LNCaP clone FGC (cell line): ENCODE measurements around the gene ERCC6L2.

Source experiments
- DNase-seq: peaks from one replicate; pipeline ENCODE4 v3.0.0-alpha.2; 2011; ENCODE audit warnings: low read depth
- H3K4me3 ChIP-seq: 2 replicates; pipeline ENCODE4 v1.5.1; 2011; ENCODE audit warnings: mild to moderate bottlenecking, low read depth, low read length, control low read depth
- CTCF ChIP-seq: IDR thresholded peaks from 2 replicates; pipeline ENCODE4 v1.5.1; 2012; ENCODE audit warnings: mild to moderate bottlenecking; ENCODE audit not compliant: control insufficient read depth, insufficient read depth; ENCODE audit errors: extremely low read depth

The ERCC6L2 gene

GRCh38 chr9:95852059-95853032 lies 23.1 kb upstream of the ERCC6L2 start:
- no peak for DNase-seq
- no peak overlapping the region for H3K4me3 ChIP-seq
- no peak for TF ChIP-seq CTCF

GRCh38 chr9:95854386-95855020 lies 21.0 kb upstream of the ERCC6L2 start:
- DNase-seq = no peak
- no peak overlapping the region for H3K4me3 ChIP-seq
- TF ChIP-seq CTCF = no peak

- no peak for TF ChIP-seq CTCF
- H3K4me3 ChIP-seq = no peak overlapping the region
- no peak for DNase-seq
Measured at GRCh38 chr9:95855961-95856360, 19.5 kb upstream of the ERCC6L2 start.

- no peak overlapping the region for H3K4me3 ChIP-seq
- DNase-seq = no peak
- no peak for TF ChIP-seq CTCF
Measured at GRCh38 chr9:95857124-95857523, 18.4 kb upstream of the ERCC6L2 start.

- no peak for DNase-seq
- H3K4me3 ChIP-seq = no peak overlapping the region
- no peak for TF ChIP-seq CTCF
Measured at GRCh38 chr9:95857896-95858295, 17.6 kb upstream of the ERCC6L2 start.

GRCh38 chr9:95862343-95862742 lies 13.1 kb upstream of the ERCC6L2 start:
- no peak for DNase-seq
- no peak for TF ChIP-seq CTCF
- H3K4me3 ChIP-seq = no peak overlapping the region
